GM18868 (cell line): ENCODE data around the gene LYST.
A peak's percentile ranks its signal among the peaks of the same experiment; 100 is the strongest.
"Not testable (repeated sequence)": the region's sequence is repeated elsewhere in the genome, so short reads cannot be mapped to it uniquely, and the experiment has no call there.

Experiments
- ATAC-seq: cut with Tn5 transposase; IDR thresholded peaks from one replicate; pipeline ENCODE4 v1.9.1; 2021; ENCODE audit warnings: mild to moderate bottlenecking, moderate library complexity; ENCODE audit not compliant: unreplicated experiment

The LYST gene

GRCh38 chr1:235766794-235767285, 99.9 kb downstream of the LYST start:
- ATAC-seq = no peak

- ATAC-seq = peak; percentile 70
Measured at GRCh38 chr1:235763962-235764361, 102.7 kb downstream of the LYST start.

GRCh38 chr1:235759336-235759735, 107.4 kb downstream of the LYST start:
- no peak for ATAC-seq

GRCh38 chr1:235758931-235759330, 107.8 kb downstream of the LYST start:
- no peak for ATAC-seq

GRCh38 chr1:235757587-235758096, 109.1 kb downstream of the LYST start:
- no peak for ATAC-seq

- not testable (repeated sequence) for ATAC-seq
Measured at GRCh38 chr1:235754186-235754585, 112.5 kb downstream of the LYST start.

- no peak for ATAC-seq
Measured at GRCh38 chr1:235749755-235750300, 116.9 kb downstream of the LYST start.

- peak; percentile 51 for ATAC-seq
Measured at GRCh38 chr1:235748747-235749146, 118.0 kb downstream of the LYST start.

GRCh38 chr1:235746245-235746644, 120.5 kb downstream of the LYST start:
- no peak for ATAC-seq

GRCh38 chr1:235745503-235746136, 121.1 kb downstream of the LYST start:
- ATAC-seq = no peak

- ATAC-seq = no peak
Measured at GRCh38 chr1:235742914-235743599, 123.6 kb downstream of the LYST start.

- ATAC-seq = no peak
Measured at GRCh38 chr1:235741294-235741693, 125.4 kb downstream of the LYST start.

GRCh38 chr1:235739631-235740030, 127.1 kb downstream of the LYST start:
- ATAC-seq = no peak

GRCh38 chr1:235739124-235739523, 127.6 kb downstream of the LYST start:
- ATAC-seq = no peak

GRCh38 chr1:235737751-235738150, 129.0 kb downstream of the LYST start:
- no peak for ATAC-seq

GRCh38 chr1:235736263-235736662, 130.4 kb downstream of the LYST start:
- no peak for ATAC-seq

- ATAC-seq = no peak
Measured at GRCh38 chr1:235735621-235736020, 131.1 kb downstream of the LYST start.

- no peak for ATAC-seq
Measured at GRCh38 chr1:235734335-235734734, 132.4 kb downstream of the LYST start.

GRCh38 chr1:235730007-235730406, 136.7 kb downstream of the LYST start:
- ATAC-seq = no peak

GRCh38 chr1:235726557-235726956, 140.1 kb downstream of the LYST start:
- ATAC-seq = no peak

GRCh38 chr1:235725434-235725833, 141.3 kb downstream of the LYST start:
- no peak for ATAC-seq

- ATAC-seq = no peak
Measured at GRCh38 chr1:235724730-235725129, 142.0 kb downstream of the LYST start.
